GM12865 (cell line): ENCODE measurements around the gene HADHB.

Experiments used
- DNase-seq: peaks from one replicate; pipeline ENCODE4 v3.0.0; 2010; ENCODE audit warnings: low read depth
- H3K4me3 ChIP-seq: 2 replicates; pipeline ENCODE4 v1.5.1; 2011; ENCODE audit warnings: mild to moderate bottlenecking, low read depth, low read length, control low read depth
- TF ChIP-seq, protein P1 (sequence below): IDR thresholded peaks from 2 replicates; pipeline ENCODE4 v1.5.1; 2011; ENCODE audit warnings: low read length, control low read depth, low read depth, inconsistent platforms; ENCODE audit not compliant: insufficient read depth; ENCODE audit errors: missing control alignments

Gene HADHB

DNA sequence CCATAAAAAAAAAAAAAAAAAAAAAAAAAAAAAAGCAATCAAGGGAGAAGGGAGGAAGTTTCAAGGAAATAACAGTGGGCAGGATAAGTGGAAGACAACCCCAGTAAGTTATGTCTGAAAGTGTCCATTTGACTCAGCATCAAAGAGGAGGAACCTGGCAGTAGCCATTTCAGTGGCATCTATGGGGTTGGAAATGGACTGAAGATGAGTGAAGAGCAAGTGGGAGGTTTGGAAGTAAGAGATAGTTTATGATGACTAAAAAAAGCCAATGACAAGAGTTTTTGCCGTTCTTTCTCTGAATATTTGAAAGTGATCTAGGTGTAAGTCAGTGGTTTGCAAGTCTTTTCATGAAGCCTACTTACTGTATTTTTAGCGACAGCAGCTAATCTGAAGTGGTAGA lies 92.0 kb downstream of the HADHB start:
- TF ChIP-seq, protein P1, sequence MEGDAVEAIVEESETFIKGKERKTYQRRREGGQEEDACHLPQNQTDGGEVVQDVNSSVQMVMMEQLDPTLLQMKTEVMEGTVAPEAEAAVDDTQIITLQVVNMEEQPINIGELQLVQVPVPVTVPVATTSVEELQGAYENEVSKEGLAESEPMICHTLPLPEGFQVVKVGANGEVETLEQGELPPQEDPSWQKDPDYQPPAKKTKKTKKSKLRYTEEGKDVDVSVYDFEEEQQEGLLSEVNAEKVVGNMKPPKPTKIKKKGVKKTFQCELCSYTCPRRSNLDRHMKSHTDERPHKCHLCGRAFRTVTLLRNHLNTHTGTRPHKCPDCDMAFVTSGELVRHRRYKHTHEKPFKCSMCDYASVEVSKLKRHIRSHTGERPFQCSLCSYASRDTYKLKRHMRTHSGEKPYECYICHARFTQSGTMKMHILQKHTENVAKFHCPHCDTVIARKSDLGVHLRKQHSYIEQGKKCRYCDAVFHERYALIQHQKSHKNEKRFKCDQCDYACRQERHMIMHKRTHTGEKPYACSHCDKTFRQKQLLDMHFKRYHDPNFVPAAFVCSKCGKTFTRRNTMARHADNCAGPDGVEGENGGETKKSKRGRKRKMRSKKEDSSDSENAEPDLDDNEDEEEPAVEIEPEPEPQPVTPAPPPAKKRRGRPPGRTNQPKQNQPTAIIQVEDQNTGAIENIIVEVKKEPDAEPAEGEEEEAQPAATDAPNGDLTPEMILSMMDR = no peak
- DNase-seq = no peak
- no peak overlapping the region for H3K4me3 ChIP-seq

DNA sequence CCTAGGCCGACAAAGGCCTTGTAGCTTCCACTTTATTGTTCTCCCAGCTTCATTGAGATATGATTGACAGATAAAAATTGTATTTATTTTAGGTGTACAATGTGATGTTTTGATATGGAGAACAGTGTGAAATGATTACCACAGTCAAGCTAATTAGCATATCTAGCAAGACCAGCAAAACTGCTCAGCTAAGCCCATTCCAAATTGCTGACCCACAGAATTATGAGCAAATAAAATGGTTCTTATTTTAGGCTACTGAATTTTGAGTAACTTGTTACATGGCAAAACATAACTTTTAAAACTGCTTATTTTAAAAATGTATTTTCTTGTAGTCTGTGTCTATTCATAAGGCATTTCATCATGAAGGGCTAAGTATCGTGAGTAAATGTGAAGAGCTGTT lies 92.6 kb downstream of the HADHB start:
- no peak overlapping the region for H3K4me3 ChIP-seq
- DNase-seq = no peak
- TF ChIP-seq, protein P1 = no peak
